HepG2 (cell line): Measurements from ENCODE around the gene CTIF. TPM values are rescaled to one million over a fixed set of nuclear protein-coding genes. Genes with fewer than 3 reads are reported as not detected.

Source experiments
- ATAC-seq: fragments of 200-7000 bp; cut with Tn5 transposase; 3 replicates; pipeline ENCODE4 v1.9.1; 2020; ENCODE audit warnings: mild to moderate bottlenecking, moderate library complexity
- BruUV-seq: library from RNA; stranded (reverse); fragments of 400-500 nt; replicated peaks from 2 replicates; lab custom pipeline; 2021; lab: Mats Ljungman, UMichigan
- CTCF ChIA-PET: fragments of 300-600 bp; formaldehyde crosslinking; extraction: SDS; loops from one replicate; lab custom pipeline; 2021; ENCODE audit warnings: low total read pairs, inconsistent platforms, low intra/inter-chr PET ratio; lab: Yijun Ruan, JAX
- POLR2A ChIA-PET: fragments of 350-600 bp; sonication (Branson Sonifier 250); formaldehyde crosslinking; loops from one replicate; lab custom pipeline; 2020; ENCODE audit warnings: antibody characterized with exemption, inconsistent platforms; lab: Yijun Ruan, JAX
- DNase-seq: peaks from one replicate; pipeline ENCODE4 v3.0.0-alpha.2; 2015; ENCODE audit warnings: low spot score
- FAIRE-seq: peaks from 3 replicates; lab custom pipeline; 2011; peaks lifted over from hg19 to GRCh38; lab: Jason Lieb, UNC
- H2AFZ ChIP-seq: one replicate; pipeline ENCODE4 v1.6.1; 2011; ENCODE audit warnings: low read length, inconsistent platforms
- H3K27ac ChIP-seq: fragments of 300-600 bp; 3 replicates; pipeline ENCODE4 v1.8.0; 2011; ENCODE audit warnings: mixed run types, mild to moderate bottlenecking, mixed read lengths, low read length, inconsistent platforms; ENCODE audit not compliant: insufficient read depth; ENCODE audit errors: extremely low read length
- H3K27me3 ChIP-seq, 2 experiments: fragments of 200-600 bp in 1 of 2; 2 replicates in 1 of 2; 3 replicates in 1 of 2; pipeline versions ENCODE4 v1.6.0 to v1.8.0; 2011; ENCODE audit warnings: low read length in 2 of 2, mild to moderate bottlenecking in 2 of 2, moderate library complexity in 2 of 2, inconsistent platforms in 1 of 2; ENCODE audit not compliant: insufficient read depth in 2 of 2, control insufficient read depth in 1 of 2
- H3K36me3 ChIP-seq, 2 experiments: fragments of 200-600 bp in 1 of 2; replicated peaks in 1 of 2; 2 replicates in 1 of 2; 3 replicates in 1 of 2; pipeline versions ENCODE4 v1.5.1 to v1.8.0; 2011; ENCODE audit warnings: low read length in 2 of 2, inconsistent platforms in 1 of 2; ENCODE audit not compliant: insufficient read depth in 2 of 2, control insufficient read depth in 1 of 2
- H3K4me1 ChIP-seq: 2 replicates; pipeline ENCODE4 v1.5.1; 2012; ENCODE audit warnings: low read length, inconsistent platforms; ENCODE audit not compliant: insufficient read depth
- H3K4me2 ChIP-seq: 2 replicates; pipeline ENCODE4 v1.6.0; 2011; ENCODE audit warnings: low read depth, low read length, inconsistent platforms
- H3K4me3 ChIP-seq, 3 experiments: fragments of 200-600 bp in 1 of 3; sonication (generic), shearing (Covaris generic) in 1 of 3; replicated peaks in 1 of 3; 2 replicates each; pipeline ENCODE4 v1.5.1; 2011 to 2016; ENCODE audit warnings: low read length in 3 of 3, inconsistent platforms in 2 of 3, low read depth in 2 of 3, mild to moderate bottlenecking in 2 of 3, control low read depth in 1 of 3, mixed read lengths in 1 of 3; ENCODE audit not compliant: insufficient read depth in 1 of 3
- H3K79me2 ChIP-seq: one replicate; pipeline ENCODE4 v1.6.1; 2011; ENCODE audit warnings: low read length, inconsistent platforms; ENCODE audit not compliant: insufficient read depth
- H3K9ac ChIP-seq: 2 replicates; pipeline ENCODE4 v1.6.0; 2011; ENCODE audit warnings: mild to moderate bottlenecking, low read depth, low read length, inconsistent platforms; ENCODE audit not compliant: insufficient read depth
- H3K9me3 ChIP-seq: 2 replicates; pipeline ENCODE4 v1.5.1; 2012; ENCODE audit warnings: mild to moderate bottlenecking, low read length
- H4K20me1 ChIP-seq: 2 replicates; pipeline ENCODE4 v1.6.0; 2011; ENCODE audit warnings: inconsistent platforms, mild to moderate bottlenecking, low read length, moderate library complexity; ENCODE audit not compliant: insufficient read depth
- DMAP1 ChIP-seq: IDR thresholded peaks from 2 replicates; pipeline ENCODE4 v1.6.1; 2016
- HNF4A ChIP-seq: sonication (generic); formaldehyde crosslinking; IDR thresholded peaks from 2 replicates; pipeline ENCODE4 v1.4.0; 2020; ENCODE audit warnings: missing genetic modification reagents
- MEF2D ChIP-seq: sonication (generic); formaldehyde crosslinking; IDR thresholded peaks from 2 replicates; pipeline ENCODE4 v1.5.1; 2020; ENCODE audit warnings: mild to moderate bottlenecking, missing genetic modification reagents
- NFYB ChIP-seq: sonication (generic); formaldehyde crosslinking; IDR thresholded peaks from 2 replicates; pipeline ENCODE4 v1.4.0; 2020; ENCODE audit warnings: missing genetic modification reagents
- PHB2 ChIP-seq: fragments of 450-650 bp; IDR thresholded peaks from 2 replicates; pipeline ENCODE4 v1.6.1; 2018; ENCODE audit not compliant: partially characterized antibody
- ZNF121 ChIP-seq: sonication (generic); formaldehyde crosslinking; IDR thresholded peaks from 2 replicates; pipeline ENCODE4 v1.5.0; 2020; ENCODE audit warnings: mild to moderate bottlenecking, missing genetic modification reagents
- ZNF180 ChIP-seq: sonication (generic); formaldehyde crosslinking; IDR thresholded peaks from 2 replicates; pipeline ENCODE4 v1.4.0; 2020; ENCODE audit warnings: low read depth, missing genetic modification reagents, borderline replicate concordance
- ZNF263 ChIP-seq: sonication (generic); formaldehyde crosslinking; IDR thresholded peaks from 2 replicates; pipeline ENCODE4 v1.4.0; 2020; ENCODE audit warnings: missing genetic modification reagents
- ZNF557 ChIP-seq: sonication (generic); formaldehyde crosslinking; IDR thresholded peaks from 2 replicates; pipeline ENCODE4 v1.4.0; 2020; ENCODE audit warnings: missing genetic modification reagents
- ZNF652 ChIP-seq: IDR thresholded peaks from 2 replicates; pipeline ENCODE4 v1.6.1; 2016; ENCODE audit warnings: low read depth, borderline replicate concordance
- ZNF737 ChIP-seq: sonication (generic); formaldehyde crosslinking; IDR thresholded peaks from 2 replicates; pipeline ENCODE4 v1.5.0; 2020; ENCODE audit warnings: missing genetic modification reagents, mild to moderate bottlenecking, borderline replicate concordance
- WGBS: methylation state at CpG from one replicate; pipeline ENCODE4 v1.1.6; 2017; ENCODE audit warnings: low lambda C conversion rate; 5-methylcytosine and 5-hydroxymethylcytosine counted together
- in situ Hi-C: cut with HindIII; loops from 2 replicates; pipeline ENCODE4 v1.10.0; 2017; ENCODE audit warnings: low pct_unique_long_range_greater_than_20kb; ENCODE audit not compliant: extremely low pct_ligation_motif_present
- intact Hi-C: fragments of 100-400 bp; cut with micrococcal nuclease; formaldehyde crosslinking; loops from one replicate; pipeline ENCODE4 v1.10.0; 2022; ENCODE audit not compliant: unreplicated experiment
- polyA plus RNA-seq, 8 experiments: library from polyadenylated mRNA; depleted of rRNA in 3 of 8; stranded (reverse) in 7 of 8; unstranded in 1 of 8; fragments of >200 nt; fragmentation: Illumina TruSeq in 4 of 8; extraction: Trizol in 4 of 8; gene quantifications; 2 replicates each; pipeline versions ENCODE4 v1.2.1 to v1.2.3, GENCODE V29; 2011 to 2016; ENCODE audit warnings: low read depth in 4 of 8, missing spikeins in 1 of 8, mixed read lengths in 1 of 8; ENCODE audit not compliant: insufficient read depth in 1 of 8
- total RNA-seq, 5 experiments: library from RNA; depleted of rRNA; stranded (reverse); fragments of >200 nt; fragmentation: Illumina TruSeq; extraction: Trizol; gene quantifications; 2 replicates each; pipeline ENCODE4 v1.2.3, GENCODE V29; 2016; ENCODE audit warnings: low read depth in 1 of 5
- TF ChIP-seq, protein P1 (sequence below): sonication (generic); formaldehyde crosslinking; IDR thresholded peaks from 2 replicates; pipeline ENCODE4 v1.4.0; 2020; ENCODE audit warnings: mild to moderate bottlenecking, low read depth, missing genetic modification reagents

The CTIF gene
- total and polyA plus RNA-seq, 2 of the 13 experiments (the other 11 are each of a cell fraction or from before 2014, with no cell fraction given): 18.2 to 28.0 TPM

DNA sequence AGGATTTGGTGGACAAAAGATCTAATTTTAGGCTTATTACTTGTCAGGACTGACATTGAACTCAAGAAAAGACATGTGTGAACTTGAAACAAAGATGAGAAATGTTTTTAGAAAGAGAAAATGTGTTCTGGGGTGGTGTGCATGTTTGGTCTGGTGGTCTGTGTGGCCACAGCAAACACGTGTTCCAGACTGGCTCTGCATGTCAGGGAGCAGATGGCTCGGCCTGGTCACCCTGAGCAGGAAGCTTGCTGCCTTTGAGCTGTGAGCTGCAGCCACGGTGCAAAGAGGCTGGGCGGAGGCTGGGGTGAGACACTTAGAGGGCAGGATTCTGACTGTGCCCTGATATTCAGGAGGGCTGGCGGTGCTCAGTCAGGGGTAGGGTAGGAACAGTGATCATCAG is 186.1 kb downstream of the CTIF start:
- Histone ChIP-seq H2AFZ (no peak overlapping the region), H3K9ac (no peak overlapping the region), H3K36me3 (peaks cover 5 to 23% of the 10 kb centered on the region in 2 experiments; a peak in 4 of 5 replicates), H3K9me3 (no peaks in the 10 kb centered on the region), H4K20me1 (no peaks in the 10 kb centered on the region; the same call in 1 of the 2 replicates), H3K4me2 (no peak overlapping the region), H3K27me3 (no peaks in the 10 kb centered on the region), H3K27ac (no peak overlapping the region), H3K4me1 (no peaks in the 10 kb centered on the region), H3K79me2 (no peaks in the 10 kb centered on the region), H3K4me3 (no peak overlapping the region)
- no TSS peak for BruUV-seq
- in situ Hi-C loops: no loop called here
- ATAC-seq: no peak
- no peak for DNase-seq
- FAIRE-seq: no peak
- no peak for TF ChIP-seq NFYB (CRISPR knock-in tag)
- no peak for TF ChIP-seq ZNF652 (CRISPR knock-in tag)
- no peak for TF ChIP-seq MEF2D
- TF ChIP-seq, protein P1, sequence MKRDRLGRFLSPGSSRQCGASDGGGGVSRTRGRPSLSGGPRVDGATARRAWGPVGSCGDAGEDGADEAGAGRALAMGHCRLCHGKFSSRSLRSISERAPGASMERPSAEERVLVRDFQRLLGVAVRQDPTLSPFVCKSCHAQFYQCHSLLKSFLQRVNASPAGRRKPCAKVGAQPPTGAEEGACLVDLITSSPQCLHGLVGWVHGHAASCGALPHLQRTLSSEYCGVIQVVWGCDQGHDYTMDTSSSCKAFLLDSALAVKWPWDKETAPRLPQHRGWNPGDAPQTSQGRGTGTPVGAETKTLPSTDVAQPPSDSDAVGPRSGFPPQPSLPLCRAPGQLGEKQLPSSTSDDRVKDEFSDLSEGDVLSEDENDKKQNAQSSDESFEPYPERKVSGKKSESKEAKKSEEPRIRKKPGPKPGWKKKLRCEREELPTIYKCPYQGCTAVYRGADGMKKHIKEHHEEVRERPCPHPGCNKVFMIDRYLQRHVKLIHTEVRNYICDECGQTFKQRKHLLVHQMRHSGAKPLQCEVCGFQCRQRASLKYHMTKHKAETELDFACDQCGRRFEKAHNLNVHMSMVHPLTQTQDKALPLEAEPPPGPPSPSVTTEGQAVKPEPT (CRISPR knock-in tag): no peak
- intact Hi-C loops: no loop called here
- POLR2A ChIA-PET: no interaction called here
- WGBS: 96% methylated on average over 2 of the region's 5 CpGs
- CTCF ChIA-PET: no interaction called here

GRCh38 chr18:48725562-48725961 is 186.7 kb downstream of the CTIF start:
- Histone ChIP-seq H3K9me3 (no peaks in the 10 kb centered on the region), H3K9ac (no peak overlapping the region), H3K27me3 (no peaks in the 10 kb centered on the region), H3K79me2 (no peaks in the 10 kb centered on the region), H3K4me3 (no peak overlapping the region), H3K36me3 (peaks cover 4 to 19% of the 10 kb centered on the region in 2 experiments; a peak in 4 of 5 replicates), H4K20me1 (no peaks in the 10 kb centered on the region; the same call in 1 of the 2 replicates), H2AFZ (no peak overlapping the region), H3K4me2 (no peak overlapping the region), H3K27ac (no peak overlapping the region), H3K4me1 (no peaks in the 10 kb centered on the region)
- no peak for DNase-seq
- no TSS peak for BruUV-seq
- 94% methylated on average over 3 of the region's 3 CpGs for WGBS
- ChIA-PET CTCF (no interaction called here), POLR2A (no interaction called here)
- intact Hi-C loops (no loop called here), in situ Hi-C loops (no loop called here)
- FAIRE-seq: no peak
- no peak for ATAC-seq
- TF ChIP-seq ZNF737 (CRISPR knock-in tag) (no peak), ZNF263 (CRISPR knock-in tag) (no peak), DMAP1 (CRISPR knock-in tag) (no peak), PHB2 (no peak), ZNF121 (CRISPR knock-in tag) (no peak), HNF4A (CRISPR knock-in tag) (no peak), ZNF557 (CRISPR knock-in tag) (no peak), ZNF180 (no peak)
